Measurements from ENCODE around the gene GNG4. TPM values are rescaled to one million over a fixed set of nuclear protein-coding genes. Genes with fewer than 3 reads are reported as not detected.
"Not testable (repeated sequence)": the region's sequence is repeated elsewhere in the genome, so short reads cannot be mapped to it uniquely, and the experiment has no call there.

The GNG4 gene
- total RNA-seq, 1 experiment from 2014 or later, result 0.25 TPM

GRCh38 chr1:235546369-235547155, 103.0 kb downstream of the GNG4 start:
- DNase-seq (ENCODE audit: extremely low read depth, low read depth), result not testable (repeated sequence)

DNA sequence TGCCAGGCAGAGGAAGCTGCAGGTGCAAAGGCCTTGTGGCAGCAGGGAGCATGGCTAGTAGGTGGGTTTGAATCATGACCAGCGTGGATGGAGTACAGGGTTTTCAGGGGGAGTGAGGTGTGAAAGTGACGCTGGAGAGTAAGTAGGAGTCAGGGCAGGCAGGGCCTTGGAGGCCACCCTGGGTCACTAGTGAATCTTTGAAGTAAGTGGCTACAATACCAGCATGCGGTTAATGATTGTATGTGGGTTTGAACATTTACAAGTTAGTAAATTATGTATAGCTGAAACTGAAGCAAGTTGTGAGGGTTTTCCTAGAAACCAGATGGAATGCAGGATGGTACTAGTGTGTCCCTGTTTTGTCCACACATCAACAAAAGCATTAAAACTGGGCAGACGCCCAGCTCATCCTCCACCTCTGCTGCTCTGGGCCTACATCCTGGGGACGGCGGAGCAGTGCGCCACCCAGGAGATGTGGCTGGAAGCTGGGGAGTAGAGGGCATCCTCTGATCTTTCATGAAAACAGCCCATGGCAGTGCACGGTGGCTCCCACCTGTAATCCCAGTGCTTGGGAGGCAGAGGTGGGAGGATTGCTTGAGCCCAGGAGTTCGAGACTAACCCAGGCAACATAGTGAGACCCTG, 104.2 kb downstream of the GNG4 start:
- no peak for DNase-seq (ENCODE audit: extremely low read depth, low read depth)

DNA sequence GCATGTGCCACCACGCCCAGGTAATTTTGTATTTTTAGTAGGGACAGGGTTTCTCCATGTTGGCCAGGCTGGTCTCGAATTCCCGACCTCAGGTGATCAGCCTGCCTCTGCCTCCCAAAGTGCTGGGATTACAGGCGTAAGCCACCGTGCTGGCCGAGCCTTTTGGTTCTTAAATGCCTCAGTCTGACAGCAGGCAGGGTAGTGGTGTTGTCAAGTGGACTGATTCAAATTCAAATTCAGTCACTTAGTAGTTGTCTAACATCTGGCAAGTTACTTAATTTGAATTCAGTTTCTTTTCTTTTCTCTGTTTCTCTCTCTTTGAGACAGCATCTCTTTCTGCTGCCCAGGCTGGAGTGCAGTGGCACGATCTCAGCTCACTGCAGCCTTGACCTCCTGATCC, 106.7 kb downstream of the GNG4 start:
- not testable (repeated sequence) for DNase-seq (ENCODE audit: extremely low read depth, low read depth)

- DNase-seq (ENCODE audit: extremely low read depth, low read depth), result no peak
These were observed 116.0 kb downstream of the GNG4 start for GRCh38 chr1:235533476-235534168.

- peak; percentile 39 for DNase-seq (ENCODE audit: extremely low read depth, low read depth)
These were observed 117.2 kb downstream of the GNG4 start for GRCh38 chr1:235532360-235532759.

DNA sequence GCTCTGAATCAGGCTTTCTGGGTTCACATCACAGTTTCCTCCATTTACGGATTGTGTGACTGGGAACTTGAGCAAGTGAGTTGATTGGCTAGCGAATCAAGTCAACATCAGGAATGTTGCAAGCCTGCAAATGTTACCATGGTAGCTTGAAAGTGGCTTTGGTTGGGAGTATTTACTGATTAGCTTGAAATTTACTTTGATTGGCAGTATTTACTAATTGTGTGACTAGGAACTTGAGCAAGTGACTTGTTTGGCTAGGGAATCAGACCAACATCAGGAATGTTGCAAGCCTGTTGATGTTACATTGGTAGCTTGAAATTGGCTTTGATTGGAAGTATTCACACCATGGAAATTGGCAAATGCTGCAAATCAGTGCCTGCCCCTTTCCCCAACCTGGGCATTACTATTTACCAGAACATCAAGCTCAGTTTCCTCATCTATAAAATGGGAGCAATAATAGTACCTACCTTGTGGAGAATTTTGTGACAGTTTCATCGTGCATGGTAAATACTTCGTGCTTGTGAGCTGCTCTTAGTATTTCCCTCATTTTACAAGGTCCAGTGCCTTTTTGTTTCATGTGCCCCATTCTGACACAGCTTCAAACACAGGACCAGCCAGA, 122.3 kb downstream of the GNG4 start:
- DNase-seq (ENCODE audit: extremely low read depth, low read depth), result no peak

- no peak for DNase-seq (ENCODE audit: extremely low read depth, low read depth)
These were observed 124.3 kb downstream of the GNG4 start for GRCh38 chr1:235525314-235525713.

GRCh38 chr1:235516862-235517446, 132.6 kb downstream of the GNG4 start:
- DNase-seq (ENCODE audit: extremely low read depth, low read depth), result no peak

DNA sequence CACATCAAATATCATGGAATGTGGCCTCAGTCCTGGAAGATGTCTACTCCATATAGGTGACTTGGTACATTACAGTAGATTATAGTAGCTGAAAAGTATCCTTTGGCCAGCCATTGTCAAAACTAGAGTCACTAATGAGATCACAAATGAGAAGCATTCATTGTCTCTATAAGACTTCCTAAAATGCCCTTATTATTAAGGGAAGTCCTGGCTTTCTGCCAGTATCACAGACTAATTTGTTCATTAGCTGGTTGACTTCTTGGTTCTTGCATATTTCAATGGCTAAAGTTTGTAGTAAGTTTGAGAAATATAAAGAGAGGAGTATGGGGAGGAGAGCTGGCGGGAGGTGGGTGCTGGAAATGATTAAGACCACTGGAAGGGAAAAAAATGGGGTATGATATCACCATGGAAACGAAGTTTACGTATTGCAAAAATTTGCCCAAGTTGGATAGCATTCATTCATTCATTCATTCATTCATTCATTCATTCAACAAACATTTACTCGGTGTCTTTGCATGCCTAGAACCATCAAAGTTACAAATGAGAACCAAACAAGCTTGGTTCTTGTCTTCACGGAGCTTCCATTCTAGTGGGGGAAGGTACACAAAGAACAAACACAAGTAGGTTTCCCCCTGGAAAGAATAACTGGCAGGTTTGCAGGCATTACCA, 133.6 kb downstream of the GNG4 start:
- DNase-seq (ENCODE audit: extremely low read depth, low read depth), result no peak

DNA sequence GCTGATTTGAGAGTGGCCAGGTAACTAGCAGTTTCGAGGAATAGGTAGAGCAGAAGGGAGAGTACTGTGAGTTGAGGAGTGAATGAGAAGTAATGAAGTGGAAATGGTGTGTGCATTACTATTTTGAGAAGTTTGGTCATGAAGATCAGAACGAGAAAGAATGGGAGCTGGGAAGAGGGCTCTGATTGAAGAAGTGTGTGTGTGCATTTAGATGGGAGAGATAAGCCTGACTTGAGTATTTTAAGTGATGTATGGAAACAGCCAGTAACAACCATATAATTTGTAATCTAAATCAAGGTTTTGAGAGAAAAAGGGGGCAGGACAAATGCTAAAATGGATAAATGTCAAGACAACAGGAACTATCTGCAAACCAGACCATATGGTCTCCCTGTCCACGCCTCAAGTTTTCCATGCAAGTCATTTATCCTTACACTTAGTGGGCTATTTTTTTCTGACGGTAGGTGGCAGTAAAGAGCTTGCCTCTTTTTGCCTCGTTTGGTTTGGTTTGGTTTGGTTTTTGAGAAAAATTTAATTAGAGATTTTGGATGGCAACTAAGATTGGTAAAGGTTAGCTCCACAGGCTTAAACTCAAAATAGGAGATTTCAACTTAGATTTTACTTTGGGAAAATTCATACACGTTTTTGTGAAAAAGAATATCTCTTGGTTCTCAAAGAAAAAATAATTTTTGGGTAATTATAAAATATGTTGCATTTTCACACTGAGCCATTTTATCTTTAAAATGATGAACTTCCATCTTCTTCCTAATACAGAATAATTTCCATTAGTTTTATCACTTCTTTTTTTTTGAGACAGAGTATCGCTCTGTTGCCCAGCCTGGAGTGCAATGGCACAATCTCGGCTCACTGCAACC, 135.9 kb downstream of the GNG4 start:
- DNase-seq (ENCODE audit: extremely low read depth, low read depth), result peak; percentile 79

DNA sequence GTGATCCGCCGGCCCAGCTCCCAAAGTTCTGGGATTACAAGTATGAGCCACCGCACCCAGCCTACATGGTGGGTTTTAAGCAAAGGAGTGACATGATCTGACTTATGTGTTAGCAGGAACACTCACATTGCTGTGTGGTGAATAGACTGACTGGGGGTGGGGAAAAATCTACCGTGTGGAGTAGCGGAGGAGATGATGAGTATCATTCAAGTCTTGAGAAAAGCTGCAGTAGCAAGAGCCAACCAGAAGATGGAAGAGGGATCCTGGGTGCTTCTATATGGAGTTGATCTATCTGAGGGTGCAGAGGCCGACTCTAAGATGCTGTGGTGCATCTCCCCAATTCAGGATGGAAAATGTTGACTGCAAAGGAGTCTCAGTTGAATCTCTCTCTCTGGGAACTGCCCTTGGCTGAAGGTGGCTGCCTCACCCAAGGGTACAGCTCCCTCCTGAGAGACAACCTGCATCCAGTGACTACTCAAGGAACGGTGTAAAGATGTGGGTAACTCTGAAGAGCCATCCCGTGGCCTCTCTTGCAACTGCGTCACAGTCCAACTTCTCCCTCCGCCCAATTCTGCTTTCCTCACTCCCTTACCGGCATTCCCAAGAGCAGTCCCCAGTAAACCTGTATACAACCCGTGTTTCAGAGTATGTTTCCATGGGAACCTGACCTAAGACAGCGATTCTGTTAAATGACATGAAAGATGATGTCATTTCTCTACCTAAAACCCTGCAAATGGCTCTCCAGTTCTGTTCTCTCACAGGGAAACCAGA, 137.9 kb downstream of the GNG4 start:
- DNase-seq (ENCODE audit: extremely low read depth, low read depth), result peak; percentile 16

DNA sequence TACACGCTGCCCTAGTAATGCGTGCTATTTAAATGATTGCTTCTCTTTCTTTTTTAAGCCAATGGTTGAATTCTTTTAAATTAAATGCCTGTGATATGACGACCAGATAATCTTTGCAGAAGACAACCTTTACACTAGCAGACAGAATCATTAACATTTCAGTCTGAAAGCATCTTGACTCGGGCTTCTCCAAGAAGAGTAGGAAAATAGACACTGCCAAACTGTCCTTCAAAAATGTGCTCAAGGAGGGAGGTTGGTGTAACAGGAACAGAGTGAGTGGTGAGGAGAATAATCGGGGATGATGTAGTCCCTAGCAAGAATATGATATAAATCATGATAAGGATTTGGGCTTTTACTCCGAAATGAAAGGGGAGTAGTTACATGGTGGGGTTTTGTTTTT, 138.8 kb downstream of the GNG4 start:
- no peak for DNase-seq (ENCODE audit: extremely low read depth, low read depth)

- no peak for DNase-seq (ENCODE audit: extremely low read depth, low read depth)
These were observed 142.0 kb downstream of the GNG4 start for GRCh38 chr1:235507623-235508022.

- peak; percentile 100 for DNase-seq (ENCODE audit: extremely low read depth, low read depth)
These were observed 144.9 kb downstream of the GNG4 start for GRCh38 chr1:235504494-235505222.

DNA sequence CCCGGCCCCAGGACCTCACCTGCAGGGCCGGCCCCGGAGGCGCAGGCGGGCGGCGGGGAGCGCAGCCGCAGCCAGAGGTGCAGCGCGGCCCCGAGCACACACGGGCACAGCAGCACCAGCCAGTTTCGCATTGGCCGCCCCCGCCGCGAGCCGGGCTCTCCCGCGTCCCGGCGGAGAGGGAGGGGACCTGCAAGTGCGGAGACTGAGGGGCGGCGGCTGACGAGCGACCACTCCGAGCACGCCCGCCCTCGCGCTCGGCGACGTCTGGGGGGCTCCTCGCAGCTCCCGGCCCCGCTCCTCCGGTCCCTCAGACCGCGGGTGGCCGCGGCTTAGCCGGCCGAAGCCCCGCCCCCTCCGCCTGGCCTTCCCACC, 145.5 kb downstream of the GNG4 start, which contains the start of gene B3GALNT2:
TSS of gene B3GALNT2 (minus strand) at position 331 of the 372 bp plus-strand sequence. CDS start at position 131, 200 bp downstream.
- no peak for DNase-seq (ENCODE audit: extremely low read depth, low read depth)

- DNase-seq (ENCODE audit: extremely low read depth, low read depth), result peak; percentile 57
These were observed 146.0 kb downstream of the GNG4 start for GRCh38 chr1:235503403-235504121.

All from NCI-H460 (cell line).